GM04504 (cell line): ENCODE results near the gene MLYCD.

Experiments used
- DNase-seq: peaks from one replicate; pipeline ENCODE4 v3.0.0-alpha.2; 2012; ENCODE audit warnings: low read depth

MLYCD gene

DNA sequence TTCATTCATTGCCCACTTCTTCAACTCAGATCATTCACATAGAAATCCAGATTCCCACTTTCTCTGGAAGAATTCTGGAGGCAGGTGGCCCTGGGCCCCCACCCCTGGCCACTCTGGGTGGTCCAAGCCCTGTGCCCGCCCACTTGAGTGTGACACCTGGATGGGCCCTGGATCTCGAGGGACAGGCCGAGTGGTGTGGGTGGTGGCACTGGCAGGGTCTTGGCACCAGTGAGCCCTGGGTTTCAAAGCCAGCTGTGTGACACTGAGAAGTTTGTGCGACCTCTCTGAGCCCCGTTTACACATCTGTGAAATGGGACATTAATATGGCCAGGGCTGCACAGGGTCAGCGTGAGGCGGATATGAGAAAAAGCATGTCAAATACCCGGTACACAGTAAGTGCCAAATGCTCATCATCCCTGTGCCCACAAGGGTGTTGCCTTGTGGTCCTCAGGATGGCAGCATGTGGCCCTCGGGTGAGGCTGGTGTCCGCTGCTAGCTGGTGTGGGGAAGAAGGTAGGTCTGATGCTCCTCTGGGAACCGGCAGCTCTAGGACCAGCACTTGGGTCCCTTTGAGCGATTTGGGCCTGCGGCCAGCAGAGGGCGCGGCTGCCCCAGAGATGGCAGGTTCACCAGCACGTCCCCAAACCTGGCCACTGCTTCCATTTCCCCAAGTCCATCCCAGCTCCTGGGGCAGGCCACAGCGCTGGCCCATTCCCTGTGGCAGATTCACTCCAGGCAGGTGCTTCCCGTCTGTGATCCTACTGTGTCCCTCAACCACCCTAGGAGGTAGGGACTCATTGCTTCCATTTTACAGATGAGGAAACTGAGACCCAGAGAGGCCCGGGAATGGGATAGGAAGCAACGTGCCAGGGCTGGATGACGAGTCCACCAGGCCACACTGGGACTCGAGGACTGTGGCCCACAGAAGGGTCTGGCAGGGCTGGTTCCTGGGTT lies 57.7 kb downstream of the MLYCD start:
- peak; percentile 38 for DNase-seq

DNA sequence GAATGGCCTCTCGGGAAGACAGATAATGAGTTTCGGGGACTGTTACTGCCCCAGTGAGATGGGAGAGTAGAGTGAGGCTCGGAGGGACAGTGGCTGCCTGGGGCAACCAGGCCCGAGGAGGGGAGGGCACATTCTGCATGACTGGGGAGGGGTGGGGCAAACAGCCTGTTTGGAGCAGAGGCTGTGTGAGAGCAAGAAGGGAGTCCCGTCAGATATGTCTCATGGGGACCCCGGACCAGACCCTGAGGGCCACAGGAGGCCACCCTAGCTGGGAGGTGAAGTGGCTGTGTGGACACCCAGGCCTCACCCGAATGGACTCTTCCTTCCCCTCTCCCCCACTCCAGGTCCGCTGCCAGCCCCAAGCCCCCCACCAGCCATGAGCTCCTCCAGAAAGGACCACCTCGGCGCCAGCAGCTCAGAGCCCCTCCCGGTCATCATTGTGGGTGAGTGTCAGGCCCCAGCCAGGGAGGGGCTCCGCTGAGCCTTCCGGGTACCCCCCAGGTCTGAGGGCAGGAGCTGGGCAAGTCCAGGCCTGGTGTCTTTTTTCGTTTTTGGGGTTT lies 58.5 kb downstream of the MLYCD start:
- no peak for DNase-seq

DNA sequence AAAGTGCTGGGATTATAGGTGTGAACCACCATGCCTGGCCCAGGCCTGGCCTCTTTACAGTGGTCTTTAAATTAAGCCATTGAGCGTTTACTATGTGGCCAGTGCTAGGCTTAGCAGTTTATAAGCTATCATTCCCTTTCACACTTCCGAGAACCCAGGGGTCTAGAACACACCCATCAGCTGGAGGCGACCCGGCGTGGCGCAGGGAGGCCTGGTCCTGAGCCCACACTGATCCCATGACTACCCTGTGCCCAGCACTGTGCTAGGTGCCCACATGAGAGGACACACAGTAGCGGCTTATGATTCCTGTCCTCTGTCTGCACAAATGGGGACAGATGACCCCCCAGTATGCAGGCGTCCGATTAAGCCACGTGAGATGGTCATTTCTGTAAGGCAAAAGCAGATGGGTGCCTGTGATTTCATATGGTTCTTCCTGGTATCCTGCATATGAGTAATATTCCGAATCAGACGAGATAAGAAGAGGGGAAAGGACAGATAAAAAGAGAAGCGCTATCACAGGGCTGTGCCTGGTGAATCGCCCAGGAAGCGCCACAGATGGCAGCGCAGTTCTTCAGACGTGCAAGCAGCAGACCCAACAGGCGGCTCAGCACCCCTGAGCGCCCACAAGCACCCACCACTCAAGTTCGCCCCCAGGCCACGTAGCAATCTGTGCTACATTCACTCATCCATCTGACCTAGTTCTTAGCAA lies 59.4 kb downstream of the MLYCD start:
- DNase-seq: no peak

DNA sequence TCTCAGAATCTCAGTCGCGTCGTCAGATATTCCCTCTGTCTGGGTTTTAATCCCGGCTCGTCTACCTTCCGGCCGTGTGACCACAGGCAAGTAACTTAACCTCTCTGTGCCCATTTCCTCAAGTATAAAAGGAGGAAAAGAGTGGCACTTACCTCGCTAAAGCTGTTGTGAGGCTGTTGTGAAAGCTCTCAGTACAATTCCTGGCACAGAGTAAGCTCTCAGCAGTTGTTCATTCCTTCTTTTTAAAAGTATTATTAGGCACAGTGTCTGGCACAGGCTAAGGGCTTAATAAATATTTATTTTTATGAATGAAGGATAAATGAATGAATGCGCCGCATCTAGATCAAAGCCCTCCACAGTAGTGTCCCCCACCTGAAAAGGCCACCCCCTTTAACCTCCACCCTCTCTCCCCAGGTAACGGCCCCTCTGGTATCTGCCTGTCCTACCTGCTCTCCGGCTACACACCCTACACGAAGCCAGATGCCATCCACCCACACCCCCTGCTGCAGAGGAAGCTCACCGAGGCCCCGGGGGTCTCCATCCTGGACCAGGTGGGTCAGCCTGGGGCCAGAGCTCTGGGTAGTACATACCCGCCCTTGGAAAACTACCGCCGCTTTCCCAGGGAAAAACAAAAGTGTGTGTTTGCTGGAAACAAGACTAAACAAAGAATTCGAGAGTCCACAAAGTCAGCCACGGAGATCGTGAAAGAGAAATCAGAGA lies 60.1 kb downstream of the MLYCD start:
- DNase-seq: no peak

DNA sequence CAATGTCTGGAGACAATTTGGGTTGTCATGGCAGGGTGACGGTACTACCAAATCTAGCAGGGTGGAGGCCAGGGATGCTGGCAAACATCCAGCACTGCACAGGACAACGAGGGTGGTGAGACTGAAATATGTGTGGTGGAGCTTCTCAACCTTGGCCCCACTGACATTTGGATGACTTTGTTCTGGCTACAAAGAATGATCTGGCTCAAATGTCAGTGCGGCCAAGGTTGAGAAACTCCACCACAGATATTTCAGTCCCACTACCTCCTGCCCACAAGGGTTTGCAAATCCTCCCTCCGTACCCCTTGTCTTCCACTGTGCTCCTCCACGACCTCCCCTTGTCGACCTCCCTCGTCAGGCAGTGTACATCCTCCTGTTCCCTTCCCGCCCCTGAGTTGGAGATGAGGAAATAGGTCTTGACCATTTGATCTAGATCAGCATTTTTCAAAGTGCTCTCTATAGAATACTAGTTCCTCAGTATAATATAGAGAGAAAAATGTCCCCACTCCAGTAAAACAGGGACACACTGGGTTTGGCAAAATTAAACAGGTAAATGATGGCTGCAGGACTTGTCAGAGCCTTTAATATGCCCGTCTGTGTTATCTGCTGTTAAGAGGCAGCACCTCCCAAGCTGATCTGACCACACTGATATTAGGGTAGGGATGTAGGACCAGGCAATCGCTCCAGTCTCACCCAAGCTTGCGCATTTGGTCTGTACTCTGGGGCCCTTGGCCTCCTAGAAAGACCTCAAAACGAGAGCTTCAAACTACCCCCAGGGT lies 60.9 kb downstream of the MLYCD start:
- no peak for DNase-seq

DNA sequence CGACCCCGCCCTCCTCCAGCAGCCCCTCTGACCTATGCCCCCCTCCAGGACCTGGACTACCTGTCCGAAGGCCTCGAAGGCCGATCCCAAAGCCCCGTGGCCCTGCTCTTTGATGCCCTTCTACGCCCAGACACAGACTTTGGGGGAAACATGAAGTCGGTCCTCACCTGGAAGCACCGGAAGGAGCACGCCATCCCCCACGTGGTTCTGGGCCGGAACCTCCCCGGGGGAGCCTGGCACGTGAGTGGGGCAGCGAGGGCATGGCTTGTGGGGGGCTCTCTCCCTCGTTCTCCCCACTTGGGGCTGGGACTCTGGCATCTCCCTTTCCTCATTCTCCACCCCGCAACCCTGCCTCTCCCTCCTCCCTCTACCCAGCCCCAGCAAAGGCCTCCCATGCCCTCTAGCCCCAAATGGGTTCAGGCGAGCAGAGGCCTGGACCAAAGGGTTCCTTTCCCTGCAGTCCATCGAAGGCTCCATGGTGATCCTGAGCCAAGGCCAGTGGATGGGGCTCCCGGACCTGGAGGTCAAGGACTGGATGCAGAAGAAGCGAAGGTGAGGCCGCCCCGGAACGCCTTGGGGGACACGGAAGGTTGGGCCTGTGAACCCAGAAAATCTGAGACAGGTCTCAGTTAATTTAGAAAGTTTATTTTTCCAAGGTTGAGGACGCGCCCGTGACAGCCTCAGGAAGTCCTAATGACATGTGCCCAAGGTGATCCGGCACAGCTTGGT lies 61.8 kb downstream of the MLYCD start:
- no peak for DNase-seq

DNA sequence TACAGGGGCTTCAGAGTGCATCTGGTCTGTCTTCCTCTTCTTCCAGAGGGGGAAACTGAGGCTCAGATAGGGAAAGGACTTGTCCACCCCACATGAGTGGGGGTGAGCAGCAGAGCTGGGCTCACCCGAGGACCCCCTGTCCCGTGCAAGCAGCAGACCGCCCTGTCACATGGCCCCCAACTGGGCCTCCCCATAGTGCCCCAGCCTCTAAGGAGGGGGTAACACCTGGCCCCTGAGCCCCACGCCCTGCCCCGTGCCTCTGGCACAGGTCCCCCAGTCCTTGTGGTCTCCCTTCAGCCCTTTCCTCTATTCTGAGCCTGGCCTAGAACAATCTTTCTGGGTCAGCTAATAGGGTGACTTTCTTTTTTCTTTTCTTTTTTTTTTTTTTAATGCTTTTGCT lies 62.7 kb downstream of the MLYCD start:
- no peak for DNase-seq

DNA sequence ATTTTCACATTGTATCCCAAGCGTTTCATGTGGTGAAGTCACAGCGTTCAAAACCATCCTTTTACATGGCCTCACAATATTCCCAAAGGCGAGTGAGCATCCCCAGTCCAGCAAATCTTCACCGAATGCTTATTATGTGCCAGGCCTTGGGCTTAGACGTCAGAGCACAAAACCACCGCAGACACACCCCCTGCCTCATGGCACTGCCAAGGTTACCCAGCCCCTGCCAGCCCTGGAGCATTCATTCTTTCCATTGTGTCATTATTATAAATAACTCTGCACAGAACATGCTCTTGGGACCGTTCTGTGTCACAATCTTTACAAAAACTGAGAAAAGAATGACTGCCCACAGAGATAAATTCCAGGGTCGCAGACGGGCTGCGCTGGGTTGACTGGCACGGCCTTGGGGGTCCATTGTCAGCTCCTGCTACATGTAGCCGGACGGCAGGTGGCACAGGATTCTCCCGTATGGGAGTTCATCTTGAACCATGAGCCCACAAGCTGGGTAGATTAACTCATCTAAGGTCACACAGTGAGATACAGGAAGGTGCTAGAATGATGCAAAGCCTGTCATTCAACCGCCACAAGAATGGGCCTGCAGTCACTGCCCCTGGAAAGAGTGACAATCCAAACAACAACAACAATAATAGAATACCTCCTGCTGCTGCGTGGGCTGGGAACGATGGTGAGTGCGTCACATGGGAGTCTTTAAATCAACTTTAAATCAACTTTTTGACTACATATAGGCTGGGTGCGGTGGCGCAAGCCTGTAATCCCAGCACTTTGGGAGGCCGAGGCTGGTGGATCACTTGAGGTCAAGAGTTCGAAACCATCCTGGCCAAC lies 64.6 kb downstream of the MLYCD start:
- no peak for DNase-seq

DNA sequence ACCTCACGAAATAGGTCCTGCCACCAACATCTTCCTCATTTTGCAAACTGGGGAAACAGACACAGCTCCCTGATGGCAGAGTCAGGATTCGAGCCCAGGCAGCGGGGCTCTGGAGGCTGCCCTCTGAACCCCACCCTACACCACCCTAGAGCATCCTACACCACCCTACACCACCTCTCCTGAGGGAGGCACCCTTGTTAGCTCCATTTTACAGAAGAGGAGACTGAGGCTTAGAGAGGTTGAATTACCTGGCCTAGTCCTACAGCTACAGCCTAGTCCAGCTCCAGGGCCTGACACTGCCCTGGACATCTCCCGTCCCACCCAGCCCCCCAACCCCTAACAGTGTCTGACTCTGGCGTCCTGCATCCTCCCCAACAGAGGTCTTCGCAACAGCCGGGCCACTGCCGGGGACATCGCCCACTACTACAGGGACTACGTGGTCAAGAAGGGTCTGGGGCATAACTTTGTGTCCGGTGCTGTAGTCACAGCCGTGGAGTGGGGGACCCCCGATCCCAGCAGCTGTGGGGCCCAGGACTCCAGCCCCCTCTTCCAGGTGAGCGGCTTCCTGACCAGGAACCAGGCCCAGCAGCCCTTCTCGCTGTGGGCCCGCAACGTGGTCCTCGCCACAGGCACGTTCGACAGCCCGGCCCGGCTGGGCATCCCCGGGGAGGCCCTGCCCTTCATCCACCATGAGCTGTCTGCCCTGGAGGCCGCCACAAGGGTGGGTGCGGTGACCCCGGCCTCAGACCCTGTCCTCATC lies 65.9 kb downstream of the MLYCD start:
- no peak for DNase-seq

DNA sequence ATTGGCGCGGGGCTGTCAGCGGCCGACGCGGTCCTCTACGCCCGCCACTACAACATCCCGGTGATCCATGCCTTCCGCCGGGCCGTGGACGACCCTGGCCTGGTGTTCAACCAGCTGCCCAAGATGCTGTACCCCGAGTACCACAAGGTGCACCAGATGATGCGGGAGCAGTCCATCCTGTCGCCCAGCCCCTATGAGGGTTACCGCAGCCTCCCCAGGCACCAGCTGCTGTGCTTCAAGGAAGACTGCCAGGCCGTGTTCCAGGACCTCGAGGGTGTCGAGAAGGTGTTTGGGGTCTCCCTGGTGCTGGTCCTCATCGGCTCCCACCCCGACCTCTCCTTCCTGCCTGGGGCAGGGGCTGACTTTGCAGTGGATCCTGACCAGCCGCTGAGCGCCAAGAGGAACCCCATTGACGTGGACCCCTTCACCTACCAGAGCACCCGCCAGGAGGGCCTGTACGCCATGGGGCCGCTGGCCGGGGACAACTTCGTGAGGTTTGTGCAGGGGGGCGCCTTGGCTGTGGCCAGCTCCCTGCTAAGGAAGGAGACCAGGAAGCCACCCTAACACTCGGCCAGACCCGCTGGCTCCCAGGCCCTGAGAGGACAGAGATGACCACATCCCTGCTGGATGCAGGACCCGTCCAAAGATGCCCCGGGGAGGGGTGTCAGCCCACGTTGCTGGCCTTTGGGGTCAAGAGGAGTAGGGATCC lies 66.7 kb downstream of the MLYCD start:
- no peak for DNase-seq

DNA sequence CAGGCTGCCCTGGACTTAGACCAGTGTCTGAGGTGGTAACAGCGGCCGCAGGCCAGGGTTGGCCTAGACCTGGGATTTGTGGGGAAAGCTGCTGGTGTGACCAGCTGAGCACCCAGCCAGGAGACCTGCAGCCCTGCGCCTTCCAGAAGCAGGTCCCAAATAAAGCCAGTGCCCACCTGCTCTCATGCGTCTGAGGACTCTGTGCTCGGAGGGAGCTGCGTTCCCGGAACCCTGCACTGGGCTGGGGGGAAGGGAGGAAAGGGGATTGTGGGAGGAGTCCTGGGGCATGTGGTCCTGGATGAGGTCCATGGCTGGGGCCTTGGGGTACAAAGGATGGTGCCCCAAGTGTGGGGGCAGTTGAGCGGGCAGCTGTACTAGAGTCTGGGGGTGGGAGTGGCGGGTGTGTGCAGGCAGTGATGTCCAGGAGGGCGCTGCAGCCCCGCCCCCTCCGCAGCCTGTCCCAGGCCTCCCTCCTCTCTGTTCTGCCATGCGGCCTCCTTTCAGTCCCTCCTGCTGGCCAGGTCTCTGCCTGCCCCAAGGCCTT lies 67.3 kb downstream of the MLYCD start:
- DNase-seq: no peak

DNA sequence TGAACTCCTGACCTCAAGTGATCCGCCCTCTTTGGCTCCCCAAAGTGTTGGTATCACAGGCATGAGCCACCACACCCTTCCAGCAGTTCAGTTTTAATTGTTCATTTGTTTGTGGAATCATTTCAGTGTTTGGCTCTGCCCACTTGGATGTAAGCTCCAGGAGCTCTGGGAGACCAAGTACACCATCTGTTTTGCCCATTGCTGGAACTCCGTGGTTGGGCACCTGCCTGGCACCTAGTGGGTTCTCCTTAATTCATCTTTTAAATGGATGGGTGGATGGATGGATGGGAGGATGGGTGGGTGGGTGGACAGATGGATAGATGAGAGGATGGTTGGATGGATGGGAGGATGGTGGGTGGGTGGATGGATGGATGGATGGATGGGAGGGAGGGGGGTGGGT lies 68.2 kb downstream of the MLYCD start:
- DNase-seq: no peak

DNA sequence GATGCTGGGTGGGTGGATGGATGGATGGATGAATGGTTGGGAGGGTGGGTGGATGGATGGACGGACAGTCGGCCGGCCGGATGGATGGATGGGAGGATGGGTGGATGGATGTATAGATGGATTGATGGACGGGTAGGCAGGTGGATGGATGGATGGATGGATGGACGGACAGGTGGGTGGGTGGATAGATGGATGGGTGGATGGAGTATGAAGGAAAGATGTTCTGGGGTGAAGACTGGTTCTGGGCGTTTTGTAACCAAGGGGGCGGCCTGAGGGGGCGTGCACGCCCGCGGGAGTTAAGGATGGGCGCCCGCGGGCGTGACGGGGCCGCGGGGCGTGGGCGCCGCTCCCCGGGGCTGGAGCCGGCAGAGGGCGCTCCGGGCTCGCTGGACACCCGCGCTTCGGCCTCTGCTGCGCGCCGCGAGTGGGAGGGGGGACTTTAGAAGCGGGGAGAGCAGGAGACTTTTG lies 69.0 kb downstream of the MLYCD start, which contains the start of gene NECAB2:
Gene NECAB2 (plus strand): TSS at position 407 of the 468 bp plus-strand sequence. CDS start 405 bp downstream, outside the sequence.
- no peak for DNase-seq

DNA sequence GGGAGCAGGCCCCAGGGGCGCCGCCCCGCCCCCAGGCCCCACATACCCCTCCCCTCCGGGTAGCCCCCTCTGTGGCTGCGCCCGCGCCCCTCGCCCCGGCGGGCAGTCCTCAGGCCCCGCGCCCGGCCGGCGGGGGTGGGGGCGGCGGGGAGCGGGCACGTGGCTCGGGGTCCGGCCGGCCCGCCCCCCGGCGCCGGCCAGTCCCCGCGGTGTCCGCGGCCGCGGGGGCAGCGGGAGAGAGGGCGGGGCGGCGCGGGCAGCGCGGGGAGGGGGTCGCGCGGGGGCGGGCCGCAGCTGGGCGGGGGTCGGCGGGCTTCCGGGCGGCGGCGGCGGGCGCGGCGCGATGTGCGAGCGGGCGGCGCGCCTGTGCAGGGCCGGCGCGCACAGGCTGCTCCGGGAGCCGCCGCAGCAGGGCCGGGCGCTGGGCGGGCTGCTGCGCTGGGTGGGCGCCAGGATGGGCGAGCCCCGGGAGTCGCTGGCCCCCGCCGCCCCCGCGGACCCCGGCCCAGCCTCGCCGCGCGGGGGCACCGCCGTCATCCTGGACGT lies 69.5 kb downstream of the MLYCD start:
- no peak for DNase-seq

DNA sequence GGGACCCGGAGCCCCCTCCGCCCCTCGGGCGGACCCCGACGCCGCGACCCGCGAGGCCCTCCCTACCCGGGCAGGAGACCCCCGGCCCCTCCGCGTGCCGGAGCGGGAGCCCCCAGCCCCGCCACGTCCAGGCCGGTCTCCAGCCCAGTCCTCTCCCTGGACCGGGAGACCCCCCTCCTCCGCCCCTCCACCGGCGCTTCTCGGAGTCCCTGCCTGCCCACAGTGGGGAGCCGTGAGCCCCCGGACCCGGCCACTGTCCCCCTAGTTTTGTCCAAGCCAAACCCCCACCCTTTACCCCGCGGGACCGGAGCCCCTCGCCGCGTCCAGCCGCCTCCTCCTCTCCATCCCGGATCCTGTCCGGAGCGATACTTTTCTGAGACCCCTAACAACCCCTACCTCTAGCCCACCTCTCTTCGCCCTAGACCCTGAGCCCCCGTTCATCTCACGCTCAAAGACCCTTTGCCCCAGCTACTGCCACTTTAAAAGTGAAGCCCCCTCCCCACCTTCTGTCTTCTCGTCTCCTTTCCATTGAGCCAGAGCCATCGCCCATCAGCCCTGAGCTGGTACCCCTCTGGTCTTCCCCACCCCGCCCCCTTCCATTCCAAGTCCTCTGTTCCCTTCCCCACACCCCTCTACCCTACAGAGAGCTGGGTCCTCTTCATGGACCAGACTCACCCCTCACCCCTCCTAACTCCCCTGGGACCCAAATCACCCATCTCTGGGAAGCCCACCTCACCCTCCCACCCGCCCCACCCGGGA lies 70.2 kb downstream of the MLYCD start:
- DNase-seq: no peak

DNA sequence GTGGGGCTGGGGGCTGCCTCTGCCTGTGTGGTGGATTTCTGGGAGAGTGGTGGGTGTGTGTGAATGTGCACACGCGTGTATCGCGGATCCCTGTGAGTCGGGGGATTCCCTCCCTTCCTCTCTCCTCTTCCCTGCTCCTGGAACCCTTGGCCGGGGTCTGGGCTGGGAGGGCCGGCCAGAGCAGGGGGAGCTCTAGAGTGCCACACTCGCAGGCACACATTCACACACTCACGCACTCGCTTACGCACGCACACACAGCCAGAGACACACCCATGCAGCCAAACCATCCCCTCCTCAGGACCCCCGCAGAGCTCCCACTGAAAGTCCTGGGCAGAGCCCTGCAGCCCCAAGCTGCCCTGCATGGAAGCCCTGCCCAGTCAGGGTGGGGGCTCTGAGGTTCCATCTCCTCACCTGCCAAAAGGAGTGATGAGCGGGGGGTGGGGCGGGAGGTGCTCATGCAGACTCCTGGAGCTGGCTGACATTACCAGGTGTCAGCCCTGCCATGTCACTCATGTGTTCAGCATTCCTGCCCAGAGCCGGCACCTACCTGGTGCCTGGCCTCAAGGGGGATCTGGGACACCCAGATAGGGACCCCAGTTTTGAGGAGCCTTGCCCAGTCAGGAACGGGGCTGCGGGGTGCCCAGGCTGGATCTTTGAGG lies 71.0 kb downstream of the MLYCD start:
- no peak for DNase-seq
